Activated CD8-positive, alpha-beta memory T cell treated with anti-CD3 and anti-CD28 coated beads for 48 hours (primary cell): ENCODE measurements around the gene AUTS2.
"Not testable (repeated sequence)": the region's sequence is repeated elsewhere in the genome, so short reads cannot be mapped to it uniquely, and the experiment has no call there.

Experiments
- DNase-seq, 3 experiments: peaks; one replicate each; pipeline ENCODE4 v3.0.0-alpha.2; 2020; ENCODE audit warnings: low read depth in 2 of 3, low spot score in 2 of 3

Gene AUTS2

DNA sequence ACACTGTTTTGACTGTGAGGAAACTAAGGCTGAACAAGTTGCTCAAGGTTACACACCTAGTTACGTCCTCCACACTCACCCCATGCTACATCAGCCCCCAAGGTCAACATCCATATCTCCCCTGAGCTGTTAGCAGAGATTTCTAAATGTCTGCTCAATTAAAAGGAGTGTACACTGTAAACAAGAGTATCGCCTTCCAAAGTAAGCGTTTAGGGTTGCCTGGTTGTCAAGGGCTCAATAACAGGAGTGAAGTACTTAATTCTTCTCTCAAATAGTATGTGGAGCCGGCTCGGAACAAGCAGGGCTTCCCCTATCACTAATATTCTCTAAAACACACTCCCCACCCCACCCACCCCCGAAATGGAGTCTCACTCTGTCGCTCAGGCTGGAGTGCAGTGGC is 1120.8 kb downstream of the AUTS2 start:
- no peak for DNase-seq

DNA sequence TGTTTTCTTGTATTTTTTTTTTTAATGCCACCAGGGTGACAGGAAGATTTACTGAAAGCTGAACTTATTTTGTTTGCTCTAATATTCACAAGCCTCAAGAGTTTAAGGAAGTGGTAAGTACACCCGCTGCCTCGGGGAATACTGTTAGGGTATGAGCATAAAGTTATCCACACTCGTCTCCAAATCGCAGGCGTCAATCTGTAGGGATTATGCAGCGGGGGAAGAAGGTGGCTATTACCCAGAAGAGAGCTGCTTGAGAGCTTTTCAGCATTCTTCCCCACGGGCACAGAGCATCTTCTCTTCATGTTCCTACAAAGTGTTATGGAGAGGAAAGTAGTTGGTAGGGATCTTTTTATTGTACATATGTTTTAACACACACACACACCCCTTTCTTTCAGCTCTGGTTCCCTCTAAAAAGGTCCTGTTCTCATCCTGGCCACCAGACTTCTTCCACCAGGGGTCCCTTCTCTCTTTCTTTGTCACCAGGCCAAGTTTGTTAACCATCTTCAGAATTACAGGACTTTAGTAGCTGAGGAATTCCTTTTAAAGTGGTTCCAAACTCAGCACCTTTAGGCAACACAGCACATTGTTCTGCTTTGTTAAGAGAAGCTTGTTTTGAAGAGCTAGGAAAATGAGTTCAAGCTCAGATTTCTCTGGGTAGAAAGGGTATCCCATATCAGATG is 1122.1 kb downstream of the AUTS2 start:
- DNase-seq = no peak

DNA sequence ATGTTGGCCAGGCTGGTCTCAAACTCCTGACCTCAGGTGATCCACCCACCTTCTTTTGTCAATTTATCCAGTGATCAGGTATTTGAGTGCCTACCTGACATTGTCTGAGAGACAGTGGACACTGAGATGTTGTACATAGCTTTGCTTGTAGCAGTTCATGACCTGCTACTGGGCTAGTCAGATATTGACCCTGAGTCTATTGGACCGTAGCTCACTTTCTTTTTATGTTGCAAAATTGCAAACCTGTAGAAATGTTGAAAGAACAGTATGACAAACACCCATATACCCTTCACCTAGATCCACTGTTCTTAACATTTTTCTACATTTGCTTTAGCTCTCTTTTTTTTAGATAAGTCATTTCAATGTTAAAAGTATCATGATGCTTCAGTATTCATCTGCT is 1123.2 kb downstream of the AUTS2 start:
- DNase-seq = no peak

DNA sequence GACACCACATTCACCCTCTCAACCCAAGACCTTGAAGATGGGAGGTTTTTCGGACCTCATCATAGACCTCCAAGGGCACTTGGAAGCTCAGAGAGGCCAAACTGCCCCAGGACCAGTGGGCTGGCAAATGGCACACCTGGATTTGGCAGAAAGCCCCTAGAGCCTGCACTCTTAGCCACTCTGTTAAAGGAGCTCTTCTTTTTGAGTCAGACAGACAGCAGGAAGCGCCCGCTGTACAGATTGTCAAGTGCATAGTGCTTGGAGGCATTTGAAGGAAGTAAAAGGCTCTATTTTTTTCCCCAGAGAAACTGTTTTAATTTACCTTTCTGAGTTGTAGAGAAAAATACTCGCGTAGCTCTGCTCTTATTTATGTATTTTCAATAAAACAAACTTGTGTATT is 1125.1 kb downstream of the AUTS2 start:
- DNase-seq = no peak

DNA sequence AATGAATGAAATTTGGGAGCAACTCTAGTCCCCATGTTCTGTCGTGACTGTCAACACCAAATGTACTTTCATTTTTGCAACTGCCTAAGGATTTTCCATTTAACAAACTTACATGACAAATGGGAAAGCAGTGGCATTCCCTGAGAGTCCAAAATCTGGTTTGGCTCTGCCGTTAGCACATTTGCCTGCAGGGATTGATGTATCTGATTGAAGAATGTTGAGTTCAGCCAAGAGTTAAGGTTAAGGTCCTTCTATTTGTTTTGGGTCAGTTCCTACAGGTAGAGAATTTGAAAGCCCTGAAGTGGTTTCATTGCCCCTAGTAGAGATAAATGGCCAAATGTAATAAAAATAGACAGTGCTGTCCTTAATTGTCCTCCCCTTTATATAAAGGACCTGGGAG is 1127.2 kb downstream of the AUTS2 start:
- DNase-seq = no peak

DNA sequence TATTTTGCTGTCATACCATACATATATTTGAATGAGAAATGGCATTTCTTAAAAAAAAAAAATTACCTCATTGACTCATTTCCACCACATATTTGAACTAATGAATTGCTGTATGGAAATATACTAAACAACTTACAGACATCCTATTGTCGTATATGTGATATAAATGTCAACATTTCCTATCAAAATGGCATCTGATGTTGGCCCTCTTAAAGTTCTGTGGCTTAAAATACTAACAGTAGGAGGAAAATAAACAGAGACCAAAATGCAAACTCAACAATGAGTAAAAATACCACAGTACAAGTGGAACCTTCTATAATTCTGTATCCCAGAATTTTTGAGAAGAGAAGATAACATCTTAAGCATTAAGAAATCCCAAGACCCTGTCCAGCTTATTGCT is 1128.0 kb downstream of the AUTS2 start:
- DNase-seq = no peak

DNA sequence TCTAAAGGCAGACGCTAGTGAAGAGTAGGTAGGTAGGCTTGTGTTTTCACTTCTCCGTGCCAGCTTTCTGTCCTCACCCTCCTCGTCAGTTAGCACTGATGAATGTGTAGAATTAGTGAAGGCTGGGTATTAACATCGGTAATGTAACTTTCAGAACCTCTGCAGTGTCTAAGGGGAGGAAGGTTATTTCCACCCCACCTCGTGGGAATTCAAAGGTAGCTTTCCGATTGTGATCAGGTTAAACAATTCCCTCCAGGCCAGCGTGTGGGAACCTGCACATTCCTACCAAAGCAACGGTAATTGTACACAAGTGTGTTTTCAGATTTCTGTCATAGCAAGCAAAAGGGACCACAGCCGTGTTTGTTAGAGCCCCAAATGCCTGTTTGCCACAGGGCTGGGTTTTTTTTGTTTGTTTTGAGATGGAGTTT is 1128.7 kb downstream of the AUTS2 start:
- no peak for DNase-seq

DNA sequence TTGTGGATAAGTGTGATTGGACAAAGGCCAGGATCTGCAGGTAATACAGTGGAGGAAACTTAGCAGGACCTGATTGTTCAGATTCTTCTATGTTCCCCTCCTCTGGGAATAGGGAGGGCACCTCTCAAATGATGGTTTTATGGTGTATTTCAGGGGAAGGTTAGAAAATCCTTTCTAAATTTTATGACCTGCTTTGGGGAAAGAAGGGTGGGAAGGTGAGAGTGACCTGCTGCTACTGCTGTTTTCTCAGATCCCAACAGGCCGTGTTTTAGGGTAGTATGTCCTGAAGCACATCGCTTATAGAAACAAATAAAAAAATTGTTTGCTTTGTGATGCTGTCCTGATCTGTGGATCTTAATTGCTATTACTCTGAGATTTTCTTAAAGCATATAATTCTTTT is 1129.6 kb downstream of the AUTS2 start:
- no peak for DNase-seq

DNA sequence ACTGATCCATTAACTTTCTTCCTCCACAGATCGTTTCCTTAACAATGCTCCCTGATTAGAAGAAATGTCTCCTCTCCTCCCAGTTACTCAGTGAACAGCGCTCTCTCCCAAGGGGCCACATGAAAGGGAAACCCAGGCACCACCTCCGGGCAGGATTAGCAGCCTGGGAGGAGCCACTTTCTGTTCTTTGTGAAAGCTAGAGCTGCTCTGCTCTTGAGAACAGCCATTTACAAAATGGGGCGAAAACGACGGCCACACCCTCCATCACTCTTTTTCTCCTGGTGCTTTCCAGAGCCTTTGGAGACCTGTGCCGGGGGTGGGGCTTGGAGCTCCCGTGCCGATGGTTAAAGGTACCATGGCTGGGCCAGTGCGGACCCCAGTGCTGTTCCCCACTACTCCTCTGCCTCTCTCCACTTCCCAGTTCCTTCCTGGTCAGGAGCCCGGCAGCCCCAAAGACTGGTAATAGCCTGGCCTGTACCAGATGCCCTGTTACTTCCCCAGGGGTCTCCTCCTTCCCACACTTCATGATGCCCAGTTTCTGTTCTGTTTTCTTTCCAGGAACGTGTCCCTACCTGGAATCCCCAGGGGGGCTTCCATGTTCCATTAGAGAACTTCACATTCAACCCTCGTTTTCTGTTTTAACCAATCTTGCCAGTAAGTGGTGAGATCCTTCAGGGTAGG is 1130.7 kb downstream of the AUTS2 start:
- no peak for DNase-seq

DNA sequence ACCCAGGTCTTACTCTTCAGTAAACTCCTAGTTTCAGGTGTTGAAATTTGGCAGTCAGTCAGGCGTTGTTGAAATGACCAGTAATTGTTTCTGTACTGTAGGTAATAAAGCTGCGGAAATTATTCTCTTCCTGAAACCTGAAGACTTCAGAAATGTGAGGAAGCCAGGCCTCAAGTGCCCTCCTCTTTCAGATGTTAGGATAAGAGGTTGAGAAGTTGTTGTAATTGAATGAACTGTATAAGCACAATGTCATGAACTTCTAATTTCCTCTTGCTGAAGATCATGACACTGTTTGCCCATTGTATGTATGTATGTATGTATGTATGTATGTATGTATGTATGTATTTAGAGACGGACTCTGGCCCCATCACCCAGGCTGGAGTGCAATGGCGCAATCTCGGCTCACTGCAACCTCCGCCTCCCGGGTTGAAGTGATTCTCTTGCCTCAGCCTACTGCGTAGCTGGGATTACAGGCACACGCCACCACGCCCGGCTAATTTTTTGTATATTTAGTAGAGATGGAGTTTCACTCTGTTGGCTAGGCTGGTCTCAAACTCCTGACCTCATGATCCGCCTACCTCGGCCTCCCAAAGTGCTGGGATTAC is 1131.4 kb downstream of the AUTS2 start:
- DNase-seq = not testable (repeated sequence)

DNA sequence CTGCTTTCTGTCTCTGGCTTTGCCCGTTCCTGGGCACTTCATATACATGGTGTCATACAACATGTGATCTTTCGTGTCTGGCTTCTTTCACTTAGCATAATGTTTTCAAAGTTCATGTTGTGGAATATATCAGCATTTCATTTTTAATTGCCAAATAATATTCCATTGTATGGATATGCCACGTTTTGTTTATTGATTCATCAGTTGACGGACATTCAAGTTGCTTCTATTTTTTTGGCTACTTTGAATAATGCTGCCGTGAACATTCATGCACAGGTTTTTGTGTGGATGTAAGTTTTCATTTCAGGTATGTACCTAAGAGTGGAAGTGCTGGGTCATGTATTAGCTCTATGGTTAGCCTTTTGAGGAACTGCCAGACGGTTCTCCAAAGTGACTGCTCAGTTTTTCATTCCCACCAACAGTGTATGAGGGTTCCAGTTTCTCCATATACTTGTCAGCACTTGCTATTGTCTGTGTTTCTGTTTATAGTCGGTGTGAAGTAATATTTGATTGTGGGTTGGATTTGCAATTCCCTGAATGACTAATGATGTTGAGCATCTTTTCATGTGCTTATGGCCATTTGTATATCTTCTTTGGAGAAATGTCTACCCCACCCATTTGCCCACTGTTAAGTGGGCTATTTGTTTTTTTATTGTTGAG is 1132.3 kb downstream of the AUTS2 start:
- no peak for DNase-seq

DNA sequence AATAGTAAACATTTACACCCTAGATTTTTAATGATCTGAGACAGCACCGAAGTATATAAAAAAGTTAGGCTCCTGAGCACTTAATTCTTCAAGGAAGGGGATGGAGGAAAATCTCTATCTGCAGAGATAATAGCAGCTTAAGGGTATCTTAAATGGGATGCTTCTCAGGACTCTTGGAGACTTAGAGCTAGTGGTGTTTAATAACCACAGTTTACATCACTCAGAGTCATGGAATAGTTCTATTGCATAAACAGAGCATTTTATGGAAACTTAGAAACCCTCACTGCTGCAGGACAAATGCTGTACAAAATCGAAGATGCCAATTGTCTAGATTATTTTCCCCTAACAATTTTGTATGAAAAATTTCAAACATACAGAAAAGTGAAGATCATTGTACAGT is 1134.8 kb downstream of the AUTS2 start:
- no peak for DNase-seq

DNA sequence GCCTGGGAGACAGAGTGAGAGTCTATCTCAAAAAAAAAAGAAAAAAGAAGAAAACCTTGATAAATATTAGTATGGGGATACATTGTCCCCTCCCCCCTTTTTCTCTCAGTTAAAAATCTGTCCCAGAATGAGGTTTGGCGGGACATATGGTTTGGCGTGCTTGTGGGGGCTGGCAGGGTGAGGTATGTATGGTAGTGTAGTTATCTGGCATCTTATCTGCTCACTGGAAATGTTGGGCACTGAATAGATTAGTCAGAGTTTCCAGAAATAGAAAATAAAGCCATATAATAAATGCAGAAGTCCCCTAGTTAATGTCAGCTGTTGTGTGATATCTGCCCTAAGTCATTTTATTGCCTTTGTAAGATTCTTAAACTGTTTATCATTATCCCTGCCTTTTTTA is 1136.1 kb downstream of the AUTS2 start:
- no peak for DNase-seq

DNA sequence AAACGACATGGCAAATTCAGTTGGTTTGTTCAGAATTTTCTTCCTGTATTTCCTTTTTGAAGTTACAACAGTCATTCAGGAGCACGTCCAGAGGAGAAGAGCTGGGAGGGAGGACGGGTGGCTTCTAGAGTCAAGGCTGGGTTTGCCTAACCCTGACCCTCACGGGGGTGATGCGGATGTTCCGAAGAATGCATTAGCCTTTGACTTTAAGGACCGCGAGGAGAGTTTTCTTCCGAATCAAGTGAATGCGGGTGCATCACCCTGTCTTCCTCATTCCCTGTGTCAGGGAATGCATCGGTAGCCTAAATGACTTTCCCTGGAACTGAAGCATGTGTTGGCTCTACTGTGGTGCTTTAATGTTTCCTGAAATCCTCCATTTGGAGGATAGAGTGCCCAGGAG is 1137.0 kb downstream of the AUTS2 start:
- DNase-seq = no peak

DNA sequence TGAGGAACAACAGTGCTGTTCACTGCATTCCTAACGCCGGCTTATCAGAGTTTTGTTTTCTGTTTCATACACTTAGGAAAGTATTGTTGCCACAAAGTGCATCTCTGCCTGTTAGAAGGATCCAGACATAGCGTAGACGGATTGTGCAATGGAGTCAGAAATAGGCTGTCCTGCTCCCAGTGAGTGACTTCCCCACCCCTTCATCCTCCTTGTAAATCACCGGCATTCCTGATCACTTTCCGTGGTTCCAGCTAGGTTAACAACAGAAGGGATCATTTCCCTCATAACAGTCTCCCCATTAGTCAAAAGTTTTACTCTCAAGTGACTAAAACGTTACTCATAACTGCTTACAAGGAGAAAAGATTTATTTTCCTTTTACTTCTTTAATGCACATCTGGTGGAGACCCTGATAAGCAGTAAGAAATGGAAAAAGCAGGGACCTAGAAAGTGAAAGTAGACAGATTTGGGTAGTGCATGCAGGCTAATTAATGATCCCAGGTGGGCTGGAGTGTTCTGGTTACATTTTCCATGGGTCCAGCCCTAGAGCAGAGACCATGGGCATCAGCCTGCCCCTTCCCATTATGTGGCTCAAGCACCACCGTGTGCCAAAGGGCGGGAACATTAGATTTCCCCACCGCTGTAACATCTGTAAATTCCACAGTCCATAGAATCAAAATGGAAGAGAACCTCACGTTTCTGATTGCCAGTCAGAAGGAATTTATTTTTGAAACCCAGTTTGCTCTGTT is 1138.6 kb downstream of the AUTS2 start:
- no peak for DNase-seq

DNA sequence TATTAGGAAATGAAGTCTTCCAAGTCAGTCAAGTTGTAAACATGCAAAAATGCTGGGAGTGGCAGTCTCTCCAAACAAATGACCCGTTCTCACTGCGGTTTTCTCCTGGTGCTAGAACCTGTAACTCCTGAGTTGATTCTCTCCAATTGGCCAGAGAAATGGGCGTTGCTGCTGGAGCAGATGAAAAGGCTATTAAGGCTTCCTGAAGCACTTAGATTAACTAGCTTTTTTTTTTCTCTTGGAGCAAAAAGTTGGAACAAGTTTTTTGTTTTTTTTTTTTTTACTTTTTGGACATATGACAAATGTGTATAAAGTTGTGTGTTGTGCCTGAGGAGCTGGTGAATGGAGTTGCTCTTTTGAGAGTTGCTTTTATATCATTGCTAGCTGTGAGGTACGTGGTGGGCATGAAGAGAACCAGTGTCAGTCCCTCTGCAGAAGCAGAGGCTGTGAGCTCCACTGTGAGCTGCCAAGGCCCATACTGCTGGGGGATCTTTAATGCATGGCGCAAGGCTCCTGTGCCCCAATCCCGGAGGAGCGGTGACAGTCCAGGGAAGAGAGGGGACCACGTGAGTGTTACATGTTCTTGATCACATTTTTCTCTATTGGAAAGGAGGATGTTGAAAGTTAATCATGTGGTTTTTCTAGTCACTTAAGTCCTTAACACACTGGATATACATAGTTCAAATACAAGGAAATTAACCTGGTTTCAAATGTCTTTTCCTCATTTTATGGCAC is 1140.0 kb downstream of the AUTS2 start:
- DNase-seq = no peak

DNA sequence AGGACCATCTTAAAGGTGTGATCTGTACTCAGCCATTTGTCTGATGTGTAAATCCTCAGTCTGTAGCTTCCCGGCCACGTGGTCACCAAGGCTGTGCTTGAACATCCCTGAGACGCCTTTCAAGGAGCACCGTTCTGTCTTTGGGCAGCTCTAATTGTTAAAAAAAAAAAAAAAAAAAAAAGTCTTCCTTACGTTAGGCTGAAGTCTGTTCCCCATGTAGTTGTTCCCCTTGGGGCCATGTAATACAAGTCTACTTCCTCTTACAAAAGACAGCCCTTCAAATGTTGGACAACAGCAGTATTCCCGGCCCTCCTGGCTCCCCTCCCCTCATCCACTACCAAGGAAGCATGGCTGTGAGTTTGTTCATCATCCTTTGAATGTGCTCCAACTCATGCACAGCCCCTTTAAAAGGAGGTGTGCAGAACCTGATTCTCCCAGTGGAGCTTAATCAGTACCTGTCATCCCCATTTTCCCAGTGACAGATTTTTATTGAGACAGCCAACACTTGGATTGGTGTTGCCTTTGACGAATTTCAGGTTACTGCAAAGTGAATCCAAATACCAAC is 1141.5 kb downstream of the AUTS2 start:
- DNase-seq = no peak

DNA sequence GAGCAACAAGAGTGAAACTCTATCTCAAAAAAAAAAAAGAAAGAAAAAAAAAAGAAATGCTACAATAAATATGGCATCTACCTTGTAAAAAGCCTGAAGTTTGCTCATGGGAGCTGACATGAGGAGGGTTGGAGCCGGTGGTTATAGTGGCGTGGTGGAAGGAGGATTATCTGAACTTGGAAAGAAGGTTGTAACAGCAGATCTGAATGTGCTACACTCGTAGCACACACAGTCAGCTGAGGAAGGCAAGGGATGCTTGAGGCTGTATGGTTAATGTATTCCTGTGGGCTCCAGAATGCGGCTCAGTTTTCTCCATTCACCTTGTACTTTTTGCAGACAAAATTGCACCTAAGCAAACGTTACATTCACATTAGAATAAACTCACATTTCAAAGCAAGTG is 1143.4 kb downstream of the AUTS2 start:
- no peak for DNase-seq

DNA sequence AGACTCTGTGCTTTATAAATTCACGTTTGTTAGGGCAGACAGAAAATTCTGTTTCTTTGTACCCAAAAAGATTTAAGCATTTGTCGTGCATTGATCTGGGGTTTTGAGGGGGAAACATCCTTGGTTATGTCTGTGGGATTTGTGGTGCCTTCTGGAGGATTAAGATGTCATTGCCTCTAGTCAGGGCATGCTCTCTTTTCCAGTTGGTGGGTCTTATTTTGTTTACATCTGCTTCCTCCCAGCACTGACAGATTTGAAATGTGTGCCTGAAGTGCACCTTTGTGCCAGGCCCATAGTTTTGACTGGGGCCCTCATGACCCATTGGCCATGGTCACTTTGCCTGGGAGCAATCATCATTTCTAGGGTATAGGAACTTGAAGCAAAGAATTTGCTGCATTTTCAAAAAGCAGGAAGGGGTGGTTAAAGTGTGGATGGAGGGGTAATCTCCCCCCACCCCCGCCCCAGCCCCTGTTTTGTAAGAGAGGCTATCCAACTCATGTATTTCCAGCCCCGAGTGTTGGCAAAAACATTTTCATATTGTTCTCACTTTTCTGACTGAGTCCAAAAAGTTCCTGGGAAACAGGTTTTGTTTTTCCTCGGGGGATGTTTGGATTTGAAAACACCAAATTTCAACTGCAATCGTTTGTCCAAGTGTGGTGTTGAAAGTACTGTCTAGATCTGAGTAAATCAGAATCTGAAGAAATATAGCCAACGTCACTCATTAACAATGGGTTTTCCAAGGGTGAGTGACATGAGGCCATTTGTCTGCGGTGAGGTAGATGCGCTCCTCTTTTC is 1145.5 kb downstream of the AUTS2 start:
- no peak for DNase-seq

DNA sequence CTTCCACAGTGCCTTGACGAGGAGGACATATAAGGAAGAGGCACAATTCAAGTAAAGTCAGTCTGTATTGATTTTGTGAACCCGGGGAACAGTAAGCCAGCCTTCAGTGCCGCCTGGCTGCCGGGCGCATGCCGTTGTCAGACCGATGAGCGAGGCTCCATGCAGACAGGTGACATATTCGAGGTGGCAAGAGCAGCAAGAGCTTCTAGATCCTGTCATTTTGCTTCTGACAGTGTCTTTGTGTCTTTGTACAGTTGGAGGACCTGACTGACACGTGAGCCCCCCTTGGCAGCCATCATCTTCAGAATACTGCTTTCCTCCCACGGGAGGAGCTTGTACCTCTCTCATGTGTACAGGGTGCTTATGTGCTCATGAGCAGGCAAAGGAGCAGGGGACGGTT is 1146.2 kb downstream of the AUTS2 start:
- no peak for DNase-seq
